Measurements from ENCODE around the gene TMEM238L.

Gene TMEM238L

DNA sequence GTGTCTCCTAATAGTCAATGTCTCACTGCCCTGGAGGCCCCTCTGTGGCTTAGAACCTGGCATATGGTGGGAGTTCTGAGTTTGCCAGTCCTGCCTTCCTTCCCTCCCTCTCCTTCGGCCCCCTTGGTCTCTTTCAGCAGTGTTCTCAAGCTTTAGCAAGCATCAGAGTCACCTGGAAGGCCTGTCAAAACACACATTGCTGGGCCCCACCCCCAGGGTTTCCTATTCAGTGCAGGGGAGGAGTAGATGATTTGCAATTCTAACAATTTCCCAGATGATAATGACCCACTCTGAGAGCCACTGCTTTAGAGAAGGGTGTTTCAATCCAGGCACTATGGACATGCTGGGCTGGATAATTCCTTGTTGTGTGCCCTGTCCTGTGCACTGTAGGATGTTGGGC, 47.7 kb downstream of the TMEM238L start:
- H2AFZ ChIP-seq (ENCODE audit: low read length) = no peak overlapping the region
- no peak overlapping the region for H3K4me3 ChIP-seq (ENCODE audit: low read depth, low read length, poor library complexity, severe bottlenecking)
- H3K27me3 ChIP-seq (ENCODE audit: insufficient read depth, low read length) = 0 out of 2 replicates have a peak, but pooled peaks cover 3% of the 10 kb centered on the region
- no peaks in the 10 kb centered on the region for H3K79me2 ChIP-seq (ENCODE audit: insufficient read depth, low read length)
- no peaks in the 10 kb centered on the region for H3K9me3 ChIP-seq (ENCODE audit: low read length)
- TF ChIP-seq, protein P1, sequence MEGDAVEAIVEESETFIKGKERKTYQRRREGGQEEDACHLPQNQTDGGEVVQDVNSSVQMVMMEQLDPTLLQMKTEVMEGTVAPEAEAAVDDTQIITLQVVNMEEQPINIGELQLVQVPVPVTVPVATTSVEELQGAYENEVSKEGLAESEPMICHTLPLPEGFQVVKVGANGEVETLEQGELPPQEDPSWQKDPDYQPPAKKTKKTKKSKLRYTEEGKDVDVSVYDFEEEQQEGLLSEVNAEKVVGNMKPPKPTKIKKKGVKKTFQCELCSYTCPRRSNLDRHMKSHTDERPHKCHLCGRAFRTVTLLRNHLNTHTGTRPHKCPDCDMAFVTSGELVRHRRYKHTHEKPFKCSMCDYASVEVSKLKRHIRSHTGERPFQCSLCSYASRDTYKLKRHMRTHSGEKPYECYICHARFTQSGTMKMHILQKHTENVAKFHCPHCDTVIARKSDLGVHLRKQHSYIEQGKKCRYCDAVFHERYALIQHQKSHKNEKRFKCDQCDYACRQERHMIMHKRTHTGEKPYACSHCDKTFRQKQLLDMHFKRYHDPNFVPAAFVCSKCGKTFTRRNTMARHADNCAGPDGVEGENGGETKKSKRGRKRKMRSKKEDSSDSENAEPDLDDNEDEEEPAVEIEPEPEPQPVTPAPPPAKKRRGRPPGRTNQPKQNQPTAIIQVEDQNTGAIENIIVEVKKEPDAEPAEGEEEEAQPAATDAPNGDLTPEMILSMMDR (IDR thresholded peaks at IDR 0.05; ENCODE audit: low read length) = no peak
- H3K9ac ChIP-seq (ENCODE audit: low read length) = no peak overlapping the region
- no peaks in the 10 kb centered on the region for H3K4me1 ChIP-seq (ENCODE audit: insufficient read depth, low read length, severe bottlenecking)
- H3K27ac ChIP-seq (ENCODE audit: low read depth, low read length, poor library complexity, severe bottlenecking) = no peak overlapping the region
- no peaks in the 10 kb centered on the region for H3K36me3 ChIP-seq (ENCODE audit: insufficient read depth, low read length)
- no peaks in the 10 kb centered on the region for H4K20me1 ChIP-seq (ENCODE audit: insufficient read depth, low read length)
- no peaks in the 10 kb centered on the region for H3K9me2 ChIP-seq (ENCODE audit: low read depth, low read length)
- H3K4me2 ChIP-seq (ENCODE audit: low read length) = no peak overlapping the region
- no peaks in the 10 kb centered on the region for H3F3A ChIP-seq (ENCODE audit: insufficient read depth, low read length)

DNA sequence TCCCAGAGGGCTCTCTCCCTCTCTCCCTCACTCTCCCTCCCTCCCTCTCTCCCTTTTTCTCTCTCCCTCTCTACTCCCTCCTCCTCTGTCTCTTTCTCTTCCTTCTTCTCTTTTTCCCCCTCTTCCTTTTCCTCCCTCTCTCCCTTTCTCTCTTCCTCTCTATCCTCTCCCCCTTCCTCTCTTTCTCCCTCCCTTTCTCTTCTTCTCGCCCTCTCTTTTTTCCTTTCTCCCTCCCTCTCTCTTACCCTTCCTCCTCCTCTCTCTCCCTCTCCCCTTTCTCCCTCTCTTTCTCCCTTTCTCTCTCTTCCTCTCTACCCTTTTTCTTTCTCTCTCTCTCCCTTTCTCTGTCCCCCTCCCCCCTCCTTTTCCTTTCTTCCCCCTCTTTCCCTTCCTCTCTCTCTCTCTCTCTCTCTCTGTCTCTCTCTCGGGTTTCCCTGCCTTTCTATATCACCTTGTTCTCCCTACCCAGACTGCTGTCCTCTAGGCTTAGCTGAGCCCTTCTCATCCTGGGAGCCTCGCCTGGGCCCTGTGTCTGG, 48.2 kb downstream of the TMEM238L start:
- Histone ChIP-seq H4K20me1 (ENCODE audit: insufficient read depth, low read length) (no peaks in the 10 kb centered on the region), H3K9ac (ENCODE audit: low read length) (no peak overlapping the region), H3K4me2 (ENCODE audit: low read length) (no peak overlapping the region), H3F3A (ENCODE audit: insufficient read depth, low read length) (no peaks in the 10 kb centered on the region), H3K27ac (ENCODE audit: low read depth, low read length, poor library complexity, severe bottlenecking) (no peak overlapping the region), H3K4me1 (ENCODE audit: insufficient read depth, low read length, severe bottlenecking) (no peaks in the 10 kb centered on the region), H3K9me2 (ENCODE audit: low read depth, low read length) (no peaks in the 10 kb centered on the region), H2AFZ (ENCODE audit: low read length) (no peak overlapping the region), H3K36me3 (ENCODE audit: insufficient read depth, low read length) (no peaks in the 10 kb centered on the region), H3K79me2 (ENCODE audit: insufficient read depth, low read length) (no peaks in the 10 kb centered on the region), H3K27me3 (ENCODE audit: insufficient read depth, low read length) (0 out of 2 replicates have a peak, but pooled peaks cover 3% of the 10 kb centered on the region), H3K9me3 (ENCODE audit: low read length) (no peaks in the 10 kb centered on the region), H3K4me3 (ENCODE audit: low read depth, low read length, poor library complexity, severe bottlenecking) (no peak overlapping the region)
- TF ChIP-seq, protein P1 (IDR thresholded peaks at IDR 0.05; ENCODE audit: low read length) = no peak
- no peak for TF ChIP-seq EZH2 (IDR thresholded peaks at IDR 0.05; ENCODE audit: borderline replicate concordance, low read length)

DNA sequence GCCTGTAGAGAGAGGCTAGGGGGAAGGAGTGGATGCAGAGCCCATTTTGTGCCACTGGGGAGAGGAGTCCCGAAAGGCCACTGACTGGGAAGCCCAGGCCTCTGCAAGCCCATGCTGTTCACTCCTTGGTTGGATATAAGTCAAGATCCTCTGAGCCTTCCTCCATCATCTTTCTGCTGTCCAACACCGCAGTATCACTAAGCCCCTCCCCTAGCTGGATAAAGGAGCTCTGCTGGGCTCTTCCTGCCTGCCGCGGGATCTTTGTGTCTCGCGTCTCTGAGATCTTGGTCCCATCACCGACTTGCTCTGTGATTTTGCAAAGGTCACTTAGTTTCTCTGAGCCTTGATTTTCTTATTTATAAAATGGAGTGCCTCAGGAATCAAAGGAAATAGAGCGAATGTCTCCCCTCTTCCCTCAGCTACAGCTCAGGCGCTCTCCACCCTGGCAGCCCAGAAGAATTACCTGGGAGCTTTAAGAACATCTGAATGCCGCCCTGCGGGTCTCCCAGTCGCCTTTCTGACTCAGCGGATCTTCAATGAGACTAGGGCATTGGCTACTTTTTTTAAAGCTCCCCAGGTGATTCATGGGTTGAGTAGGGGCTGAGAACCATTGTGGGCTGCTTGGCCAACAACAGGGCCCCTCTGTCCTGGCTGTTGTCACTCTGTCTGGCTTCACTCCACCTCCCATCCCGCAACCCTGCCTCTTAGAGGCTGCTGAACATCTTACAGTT, 48.9 kb downstream of the TMEM238L start:
- no peak for TF ChIP-seq EZH2 (IDR thresholded peaks at IDR 0.05; ENCODE audit: borderline replicate concordance, low read length)
- TF ChIP-seq, protein P1 (IDR thresholded peaks at IDR 0.05; ENCODE audit: low read length) = no peak
- Histone ChIP-seq H3K9me3 (ENCODE audit: low read length) (no peaks in the 10 kb centered on the region), H4K20me1 (ENCODE audit: insufficient read depth, low read length) (no peaks in the 10 kb centered on the region), H3K4me3 (ENCODE audit: low read depth, low read length, poor library complexity, severe bottlenecking) (no peak overlapping the region), H3K27ac (ENCODE audit: low read depth, low read length, poor library complexity, severe bottlenecking) (no peak overlapping the region), H3K79me2 (ENCODE audit: insufficient read depth, low read length) (no peaks in the 10 kb centered on the region), H3K9me2 (ENCODE audit: low read depth, low read length) (no peaks in the 10 kb centered on the region), H3K36me3 (ENCODE audit: insufficient read depth, low read length) (no peaks in the 10 kb centered on the region), H2AFZ (ENCODE audit: low read length) (no peak overlapping the region), H3K27me3 (ENCODE audit: insufficient read depth, low read length) (0 out of 2 replicates have a peak, but pooled peaks cover 3% of the 10 kb centered on the region), H3K9ac (ENCODE audit: low read length) (no peak overlapping the region), H3F3A (ENCODE audit: insufficient read depth, low read length) (no peaks in the 10 kb centered on the region), H3K4me2 (ENCODE audit: low read length) (no peak overlapping the region), H3K4me1 (ENCODE audit: insufficient read depth, low read length, severe bottlenecking) (no peaks in the 10 kb centered on the region)
